NCI-H2196 treated with DMSO at 0.1 percent for 48 hours (cell line): ENCODE results near the gene INSRR.

Experiments used
- DNase-seq: peaks from one replicate; lab custom pipeline; 2025; ENCODE audit not compliant: unreplicated experiment; lab: John Stamatoyannopoulos, UW

INSRR gene

DNA sequence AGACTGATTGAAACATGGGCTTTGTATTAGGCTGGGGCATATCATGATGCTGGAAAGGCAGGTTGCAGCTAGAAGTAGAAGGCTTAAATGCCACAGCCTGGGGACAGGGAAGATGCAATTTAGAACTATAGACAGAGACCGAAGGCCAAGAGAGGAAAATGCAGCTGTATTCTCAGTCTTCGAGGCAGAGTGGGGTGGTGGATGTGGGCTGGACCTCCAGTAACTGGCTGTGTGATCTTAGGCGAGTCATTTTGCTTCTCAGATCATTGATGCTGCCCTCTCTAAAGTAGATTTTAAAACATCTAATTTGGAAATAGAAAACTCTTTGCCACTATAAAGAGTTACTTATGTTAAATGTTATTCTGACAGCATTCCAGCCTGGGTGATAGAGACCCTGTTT, 24.6 kb downstream of the INSRR start:
- no peak for DNase-seq

DNA sequence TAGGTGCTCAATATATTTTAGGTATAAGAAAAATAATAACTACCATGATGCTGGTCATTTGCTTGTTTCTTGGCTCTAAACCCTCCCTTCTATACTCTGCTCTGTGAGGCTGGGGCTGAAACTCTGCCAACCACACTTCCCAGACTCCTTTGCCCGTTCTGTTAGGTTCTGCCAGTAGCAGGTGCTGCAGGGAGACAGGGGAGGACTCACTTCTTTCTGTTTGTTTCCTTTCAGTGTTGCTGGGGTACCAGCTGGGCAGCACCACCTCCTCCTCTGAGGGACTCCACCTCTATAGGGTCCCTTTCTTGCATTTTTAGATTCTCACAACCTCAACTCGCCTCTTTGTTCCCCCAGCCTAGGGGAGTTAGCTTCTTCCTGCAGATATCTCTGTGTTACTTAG, 25.3 kb downstream of the INSRR start:
- peak; percentile 23 for DNase-seq

DNA sequence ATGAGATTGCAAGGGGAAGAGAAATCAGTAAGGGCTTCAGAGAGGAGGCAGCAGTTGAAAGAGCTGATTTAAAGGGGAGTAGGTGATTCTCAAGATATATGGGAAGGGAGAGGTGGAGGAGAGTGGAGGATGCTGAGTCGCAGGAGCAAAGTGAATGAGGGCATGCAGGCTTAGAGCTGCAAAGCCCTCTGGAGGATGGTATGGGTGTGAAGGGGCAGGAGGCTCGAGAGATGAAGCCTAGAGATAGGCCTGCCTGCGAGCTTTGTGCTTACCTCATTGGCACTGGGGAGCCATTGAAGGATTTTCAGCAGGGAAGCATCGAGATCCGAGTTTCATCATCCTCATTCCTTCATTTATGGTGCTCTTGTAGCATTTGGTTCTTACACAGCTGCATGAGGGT, 26.5 kb downstream of the INSRR start:
- DNase-seq, result no peak

- DNase-seq, result no peak
Observed at GRCh38 chr1:156828400-156829124, 30.4 kb downstream of the INSRR start.

DNA sequence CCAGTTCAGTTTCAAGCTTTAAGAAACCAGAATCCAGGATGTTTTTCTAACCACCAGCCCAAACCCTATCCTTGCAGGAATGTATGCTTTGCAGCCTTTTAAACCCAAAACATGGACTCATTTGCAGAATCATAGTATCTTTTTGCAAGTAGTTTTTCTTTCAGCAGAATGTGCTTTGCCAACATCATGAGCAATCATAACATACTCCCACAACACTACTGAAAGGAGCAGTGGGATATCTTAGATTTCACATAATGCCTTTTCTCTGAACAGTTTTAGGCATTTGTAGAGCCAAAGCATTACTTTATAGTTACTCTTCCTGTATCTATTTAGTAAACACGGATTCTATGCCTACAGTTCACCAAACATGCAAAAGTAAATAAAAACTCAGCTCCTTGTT, 32.3 kb downstream of the INSRR start:
- no peak for DNase-seq

DNA sequence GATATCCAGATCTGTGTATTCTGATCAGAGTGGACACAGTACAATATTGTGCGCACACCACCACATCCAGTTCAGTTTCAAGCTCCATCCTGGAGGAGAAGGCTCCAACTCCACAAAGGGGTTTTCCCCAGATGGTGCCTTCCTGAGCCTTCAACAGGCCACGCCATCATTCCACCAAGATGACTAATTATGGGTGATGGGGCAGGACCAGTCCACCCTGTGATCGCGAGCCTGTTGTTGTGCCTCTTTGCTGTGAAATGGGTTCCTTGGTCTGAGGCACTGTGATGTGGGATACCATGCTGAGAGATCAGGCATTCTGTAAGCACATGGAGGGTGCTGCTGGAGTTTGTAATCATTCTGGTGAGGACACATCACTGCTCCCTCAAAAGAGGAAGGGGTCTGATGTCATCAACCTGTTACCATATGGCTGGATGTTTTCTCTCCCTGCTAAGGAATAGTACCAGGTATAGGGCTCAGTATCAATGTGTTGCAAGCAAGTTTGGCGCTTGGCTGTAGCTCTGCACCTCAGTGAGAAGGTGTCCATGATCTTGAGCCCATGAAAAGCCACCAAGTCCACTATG, 35.6 kb downstream of the INSRR start:
- no peak for DNase-seq

- DNase-seq, result no peak
Observed at GRCh38 chr1:156822680-156823079, 36.2 kb downstream of the INSRR start.

DNA sequence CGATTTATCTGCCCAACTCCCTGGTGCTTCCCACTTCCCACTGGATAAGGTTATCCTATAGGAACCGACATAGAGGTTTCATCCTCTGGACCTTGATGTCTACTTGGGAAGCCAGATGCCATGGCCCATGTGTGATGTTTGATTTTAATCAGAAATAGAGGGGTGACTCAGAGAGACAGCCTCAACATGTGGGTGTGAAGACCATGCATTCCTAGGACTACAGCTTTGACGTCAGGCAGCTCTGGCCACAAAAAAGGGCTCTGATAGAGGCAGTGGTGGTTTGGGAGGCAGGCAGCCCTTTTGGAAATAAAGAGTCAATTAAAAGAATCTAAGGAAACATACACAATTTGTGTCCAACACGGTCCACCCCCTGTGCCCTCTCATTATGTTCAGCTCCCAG, 37.1 kb downstream of the INSRR start:
- DNase-seq, result no peak

- no peak for DNase-seq
Observed at GRCh38 chr1:156816561-156817328, 42.2 kb downstream of the INSRR start, which contains the start of gene SH2D2A. Gene SH2D2A, minus strand, starts transcription at chr1:156816848. Its CDS starts 140 bp downstream, at chr1:156816708.

DNA sequence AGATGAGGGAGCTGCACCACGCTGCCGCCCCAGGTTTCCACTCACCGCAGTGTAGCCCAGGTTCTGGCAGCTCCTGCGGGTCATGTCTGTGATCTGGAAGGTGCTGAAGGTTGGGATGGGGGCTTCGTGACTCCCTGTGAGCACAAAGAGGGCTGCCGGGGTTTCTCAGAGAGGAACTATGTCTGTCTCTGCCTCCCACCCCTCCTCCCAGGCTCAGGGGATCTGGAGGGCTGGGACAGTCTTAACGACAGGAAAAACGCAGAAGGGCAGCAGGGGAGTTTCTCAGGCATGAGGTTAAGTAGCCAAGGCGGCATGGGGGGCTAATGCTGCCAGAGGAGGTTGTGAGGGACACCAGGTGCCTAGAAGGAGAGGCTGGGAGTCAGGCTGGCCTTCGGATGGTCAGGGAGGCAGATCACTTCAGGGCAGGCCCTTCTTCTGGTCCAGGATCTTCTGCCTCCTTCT, 42.9 kb downstream of the INSRR start:
- no peak for DNase-seq

GRCh38 chr1:156815307-156815826, 43.5 kb downstream of the INSRR start:
- no peak for DNase-seq

DNA sequence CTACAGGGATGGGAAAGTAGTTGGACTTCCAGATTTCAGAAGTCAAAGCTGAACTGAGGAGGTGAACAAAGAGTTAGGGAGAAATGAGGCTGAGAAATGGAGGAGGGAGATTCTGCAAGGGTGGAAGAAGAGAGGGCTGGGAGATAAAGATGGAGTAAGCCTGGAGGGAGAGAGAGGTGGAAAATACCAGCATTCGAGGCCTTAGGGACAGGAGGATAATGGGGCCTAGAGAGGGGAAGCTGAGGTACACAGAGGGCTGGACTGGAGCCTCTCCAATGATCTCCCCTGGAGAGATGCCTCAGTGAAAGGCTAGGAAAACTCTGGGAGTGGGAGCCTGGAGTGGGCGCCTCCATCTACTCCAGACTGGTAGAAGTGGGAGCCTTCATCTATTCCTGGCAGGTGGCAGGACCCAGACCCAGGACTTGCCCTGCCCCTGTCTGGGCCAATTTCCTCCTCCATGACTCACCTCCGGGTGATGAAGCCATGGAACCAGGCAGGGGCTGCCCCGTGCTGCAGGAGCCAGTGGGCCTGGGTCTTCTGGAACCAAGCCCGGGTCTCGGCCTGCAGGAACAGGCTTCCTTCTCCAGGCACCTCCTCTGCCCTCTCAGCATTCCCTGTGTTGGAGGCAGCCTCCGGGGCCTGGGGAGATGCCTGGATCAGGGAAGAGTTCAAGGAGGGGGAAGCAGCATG, 44.2 kb downstream of the INSRR start:
- DNase-seq, result no peak

- DNase-seq, result no peak
Observed at GRCh38 chr1:156813750-156814570, 45.0 kb downstream of the INSRR start.

DNA sequence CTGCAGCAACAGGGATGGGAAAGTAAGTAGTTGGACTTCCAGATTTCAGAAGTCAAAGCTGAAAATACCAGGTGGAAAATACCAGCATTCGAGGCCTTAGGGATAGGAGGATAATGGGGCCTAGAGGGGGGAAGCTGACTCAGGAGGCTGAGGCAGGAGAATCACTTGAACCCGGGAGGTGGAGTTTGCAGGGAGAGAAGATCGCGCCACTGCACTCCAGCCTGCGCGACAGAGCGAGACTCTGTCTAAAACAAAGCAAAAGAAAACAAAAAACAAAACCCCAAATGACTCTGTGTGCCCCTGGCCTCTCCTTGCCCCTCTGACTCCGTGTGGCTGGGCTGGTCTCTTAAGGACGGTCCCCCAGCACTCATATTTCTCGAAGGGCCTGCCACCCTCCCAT, 45.6 kb downstream of the INSRR start:
- no peak for DNase-seq

DNA sequence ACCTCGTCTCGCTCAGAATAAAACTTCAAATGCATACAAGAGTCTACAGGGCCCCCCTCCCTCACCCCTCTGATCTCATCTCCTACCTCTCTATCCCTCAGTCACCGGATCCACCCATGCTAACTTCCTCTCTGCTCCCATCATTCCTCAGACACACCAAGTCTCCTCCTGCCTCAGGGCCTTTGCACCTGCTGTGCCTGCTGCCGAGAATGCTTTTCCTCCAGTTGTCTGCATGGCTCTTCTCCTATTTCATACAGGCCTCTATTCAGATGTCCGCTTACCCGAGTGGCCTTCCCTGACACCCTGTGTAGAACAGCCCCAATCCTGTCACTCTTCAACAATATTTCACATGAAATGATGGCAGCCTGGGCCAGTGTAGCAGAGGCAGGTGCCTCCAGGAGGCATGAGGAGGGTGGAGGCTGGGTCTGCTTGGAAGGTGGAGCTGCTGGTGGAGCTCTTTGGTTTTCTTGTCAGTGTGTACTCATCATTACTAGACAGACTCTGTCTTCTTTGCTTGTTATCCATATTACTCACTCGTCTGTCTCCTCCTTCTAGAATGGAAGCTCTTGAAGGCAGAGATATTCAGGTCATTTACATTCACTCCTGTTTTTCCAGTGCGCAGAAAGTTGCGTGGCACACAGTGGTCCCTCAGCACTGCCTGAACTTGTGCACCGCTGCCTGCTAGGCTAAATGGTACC, 46.5 kb downstream of the INSRR start:
- no peak for DNase-seq

GRCh38 chr1:156811168-156811567, 47.7 kb downstream of the INSRR start:
- no peak for DNase-seq

DNA sequence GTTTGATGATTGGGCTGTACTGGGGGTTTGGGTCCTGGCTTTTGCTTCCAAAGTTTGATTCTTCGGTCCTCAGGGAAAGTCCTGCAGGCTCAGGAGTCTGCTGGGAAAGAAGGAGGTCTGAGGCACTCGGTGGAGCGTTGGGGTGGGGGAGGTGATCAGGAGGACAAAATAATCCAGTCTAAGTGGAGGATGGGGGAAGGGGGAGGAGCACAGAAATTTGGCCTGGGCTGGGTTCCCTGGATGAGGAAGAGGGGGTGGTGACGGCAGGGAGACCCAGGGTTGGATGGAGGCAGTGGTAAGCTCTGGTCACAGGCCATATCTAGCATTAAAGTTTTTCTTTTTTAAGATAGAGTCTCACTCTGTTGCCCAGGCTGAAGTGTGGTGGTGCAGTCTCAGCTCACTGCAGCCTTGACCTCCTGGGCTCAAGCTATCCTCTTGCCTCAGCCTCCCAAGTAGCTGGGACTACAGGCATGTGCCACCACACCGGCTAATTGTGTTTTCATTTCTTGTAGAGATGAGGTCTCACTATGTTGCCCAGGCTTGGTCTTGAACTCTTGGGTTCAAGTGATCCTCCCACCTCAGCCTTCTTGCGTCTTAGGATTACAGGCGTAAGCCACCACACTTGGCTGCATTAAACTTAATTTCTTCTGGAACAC, 49.1 kb downstream of the INSRR start:
- no peak for DNase-seq

- DNase-seq, result no peak
Observed at GRCh38 chr1:156809281-156809680, 49.6 kb downstream of the INSRR start.
